Fibroblast of lung (primary cell): ENCODE data around the gene SMTN. TPM values are rescaled to one million over a fixed set of nuclear protein-coding genes. Genes with fewer than 3 reads are reported as not detected.

Experiments
- DNase-seq, 2 donors: peaks; one replicate each; pipeline versions ENCODE4 v3.0.0 to v3.0.0-alpha.2; 2010; ENCODE audit warnings: low read depth in 2 of 2
- H2AFZ ChIP-seq: 2 replicates; pipeline ENCODE4 v1.5.1; 2012; ENCODE audit warnings: low read length, control low read depth, inconsistent platforms
- H3K27ac ChIP-seq: 2 replicates; pipeline ENCODE4 v1.5.1; 2011; ENCODE audit warnings: low read length, control low read depth; ENCODE audit not compliant: insufficient read depth
- H3K27me3 ChIP-seq: 2 replicates; pipeline ENCODE4 v1.5.1; 2011; ENCODE audit warnings: mild to moderate bottlenecking, low read length; ENCODE audit not compliant: control insufficient read depth, insufficient read depth
- H3K36me3 ChIP-seq: 2 replicates; pipeline ENCODE4 v1.5.1; 2011; ENCODE audit warnings: low read length; ENCODE audit not compliant: control insufficient read depth, insufficient read depth
- H3K4me1 ChIP-seq: 2 replicates; pipeline ENCODE4 v1.5.1; 2011; ENCODE audit warnings: low read length; ENCODE audit not compliant: control insufficient read depth, insufficient read depth; ENCODE audit errors: extremely low read depth
- H3K4me2 ChIP-seq: 2 replicates; pipeline ENCODE4 v1.5.1; 2011; ENCODE audit warnings: low read length, control low read depth; ENCODE audit not compliant: insufficient read depth; ENCODE audit errors: extremely low read depth
- H3K4me3 ChIP-seq, 4 experiments: fragments of 200-600 bp in 1 of 4; sonication (generic) in 1 of 4; replicated peaks in 1 of 4; 2 replicates each; pipeline ENCODE4 v1.5.1; 2011 to 2016; ENCODE audit warnings: low read length in 4 of 4, low read depth in 3 of 4, mild to moderate bottlenecking in 3 of 4, control low read depth in 2 of 4, inconsistent platforms in 1 of 4, mixed read lengths in 1 of 4; ENCODE audit not compliant: insufficient read depth in 1 of 4; ENCODE audit errors: control extremely low read depth in 1 of 4
- H3K79me2 ChIP-seq: 2 replicates; pipeline ENCODE4 v1.5.1; 2012; ENCODE audit warnings: mild to moderate bottlenecking, low read length, inconsistent platforms; ENCODE audit not compliant: control insufficient read depth, insufficient read depth
- H3K9ac ChIP-seq: 2 replicates; pipeline ENCODE4 v1.5.1; 2011; ENCODE audit warnings: mild to moderate bottlenecking, low read length, control low read depth; ENCODE audit not compliant: insufficient read depth
- H3K9me3 ChIP-seq: 2 replicates; pipeline ENCODE4 v1.5.1; 2012; ENCODE audit warnings: low read depth, low read length; ENCODE audit not compliant: control insufficient read depth, insufficient read depth
- H4K20me1 ChIP-seq: 2 replicates; pipeline ENCODE4 v1.5.1; 2011; ENCODE audit warnings: low read length; ENCODE audit not compliant: control insufficient read depth, insufficient read depth; ENCODE audit errors: extremely low read depth
- EZH2 ChIP-seq: IDR thresholded peaks from 2 replicates; pipeline ENCODE4 v1.5.1; 2012; ENCODE audit warnings: low read length, control low read depth, mild to moderate bottlenecking; ENCODE audit errors: missing control alignments
- polyA plus RNA-seq, 2 donors: library from polyadenylated mRNA; depleted of rRNA in 1 of 2; stranded (reverse) in 1 of 2; unstranded in 1 of 2; fragments of >200 nt; gene quantifications; 2 replicates each; pipeline ENCODE4 v1.2.1, GENCODE V29; 2011 to 2012; ENCODE audit warnings: missing spikeins in 1 of 2
- total RNA-seq: library from RNA; depleted of rRNA; stranded (reverse); fragments of >200 nt; gene quantifications from 2 replicates; pipeline ENCODE4 v1.2.1, GENCODE V29; 2014
- TF ChIP-seq, protein P1 (sequence below), 2 donors: IDR thresholded peaks in 1 of 2; conservative IDR thresholded peaks in 1 of 2; 1 replicate in 1 of 2; 2 replicates in 1 of 2; pipeline ENCODE4 v1.5.1; 2011 to 2012; ENCODE audit warnings: low read length in 2 of 2, control low read depth in 1 of 2, inconsistent platforms in 1 of 2, low read depth in 1 of 2, mild to moderate bottlenecking in 1 of 2

SMTN gene
- total and polyA plus RNA-seq, 2 donors (not counting 1 experiment from before 2014, with no cell fraction given), result 43.7 to 95.1 TPM

- Histone ChIP-seq H3K27me3 (no peaks in the 10 kb centered on the region), H3K79me2 (no peaks in the 10 kb centered on the region), H3K36me3 (no peaks in the 10 kb centered on the region), H3K4me2 (no peak overlapping the region), H3K4me1 (peaks cover 7% of the 10 kb centered on the region), H3K4me3 (no peak overlapping the region), H2AFZ (no peak overlapping the region), H3K9ac (no peak overlapping the region), H4K20me1 (no peaks in the 10 kb centered on the region), H3K9me3 (no peaks in the 10 kb centered on the region), H3K27ac (no peak overlapping the region)
- no peak for DNase-seq
- no peak for TF ChIP-seq EZH2
Measured at GRCh38 chr22:31151872-31152271, 70.8 kb downstream of the SMTN start.

- no peaks in the 10 kb centered on the region for H3K9me3 ChIP-seq
- TF ChIP-seq, protein P1, sequence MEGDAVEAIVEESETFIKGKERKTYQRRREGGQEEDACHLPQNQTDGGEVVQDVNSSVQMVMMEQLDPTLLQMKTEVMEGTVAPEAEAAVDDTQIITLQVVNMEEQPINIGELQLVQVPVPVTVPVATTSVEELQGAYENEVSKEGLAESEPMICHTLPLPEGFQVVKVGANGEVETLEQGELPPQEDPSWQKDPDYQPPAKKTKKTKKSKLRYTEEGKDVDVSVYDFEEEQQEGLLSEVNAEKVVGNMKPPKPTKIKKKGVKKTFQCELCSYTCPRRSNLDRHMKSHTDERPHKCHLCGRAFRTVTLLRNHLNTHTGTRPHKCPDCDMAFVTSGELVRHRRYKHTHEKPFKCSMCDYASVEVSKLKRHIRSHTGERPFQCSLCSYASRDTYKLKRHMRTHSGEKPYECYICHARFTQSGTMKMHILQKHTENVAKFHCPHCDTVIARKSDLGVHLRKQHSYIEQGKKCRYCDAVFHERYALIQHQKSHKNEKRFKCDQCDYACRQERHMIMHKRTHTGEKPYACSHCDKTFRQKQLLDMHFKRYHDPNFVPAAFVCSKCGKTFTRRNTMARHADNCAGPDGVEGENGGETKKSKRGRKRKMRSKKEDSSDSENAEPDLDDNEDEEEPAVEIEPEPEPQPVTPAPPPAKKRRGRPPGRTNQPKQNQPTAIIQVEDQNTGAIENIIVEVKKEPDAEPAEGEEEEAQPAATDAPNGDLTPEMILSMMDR (conservative IDR thresholded peaks at IDR 0.05 in 1 of 2, IDR thresholded peaks at IDR 0.05 in 1 of 2; ENCODE audit: low read depth in 1 of 2, low read length in 2 of 2), result no peak
- no peak for TF ChIP-seq EZH2
- H3K79me2 ChIP-seq, result no peaks in the 10 kb centered on the region
- no peak overlapping the region for H3K9ac ChIP-seq
- H3K27ac ChIP-seq, result no peak overlapping the region
- no peaks in the 10 kb centered on the region for H3K27me3 ChIP-seq
- no peak overlapping the region for H3K4me2 ChIP-seq
- no peak overlapping the region for H3K4me3 ChIP-seq
- peaks cover 7% of the 10 kb centered on the region for H3K4me1 ChIP-seq
- no peaks in the 10 kb centered on the region for H4K20me1 ChIP-seq
- no peak for DNase-seq
- H2AFZ ChIP-seq, result no peak overlapping the region
- H3K36me3 ChIP-seq, result no peaks in the 10 kb centered on the region
Measured at GRCh38 chr22:31153357-31153756, 72.2 kb downstream of the SMTN start.

Other genes starting within 250 kb of the SMTN start
- gene MORC2, start 112.5 kb upstream of the SMTN start, total RNA-seq, result 16.7 and 23.1 TPM in 2 replicates
- gene MORC2, start 112.5 kb upstream of the SMTN start, polyA plus RNA-seq, result 10.1 and 11.4 TPM in 2 replicates
- 36.5 and 39.5 TPM in 2 replicates for gene TUG1, start 112.1 kb upstream of the SMTN start, total RNA-seq
- gene TUG1, start 112.1 kb upstream of the SMTN start, polyA plus RNA-seq, result 83.2 and 114 TPM in 2 replicates
- 127 and 132 TPM in 2 replicates for gene SELENOM, start 26.2 kb downstream of the SMTN start, total RNA-seq
- gene SELENOM, start 26.2 kb downstream of the SMTN start, polyA plus RNA-seq, result 93.5 and 130 TPM in 2 replicates
- 0.26 and 0.33 TPM in 2 replicates for gene INPP5J, start 41.6 kb downstream of the SMTN start, total RNA-seq
- 0.17 and 0.23 TPM in 2 replicates for gene INPP5J, start 41.6 kb downstream of the SMTN start, polyA plus RNA-seq
- 0.33 TPM in 1 of 2 replicates, not detected in the other for gene PLA2G3, start 59.2 kb downstream of the SMTN start, total RNA-seq
- 0.18 and 0.61 TPM in 2 replicates for gene PLA2G3, start 59.2 kb downstream of the SMTN start, polyA plus RNA-seq
- gene RNF185, start 78.9 kb downstream of the SMTN start, total RNA-seq, result 25.7 and 31.2 TPM in 2 replicates
- gene RNF185, start 78.9 kb downstream of the SMTN start, polyA plus RNA-seq, result 55.8 and 56.1 TPM in 2 replicates
- 13.9 and 20.0 TPM in 2 replicates for gene LIMK2, start 131.0 kb downstream of the SMTN start, total RNA-seq
- gene LIMK2, start 131.0 kb downstream of the SMTN start, polyA plus RNA-seq, result 3.4 and 4.0 TPM in 2 replicates
- gene PIK3IP1, start 211.2 kb downstream of the SMTN start, total RNA-seq, result 32.4 and 81.6 TPM in 2 replicates
- 18.1 and 32.1 TPM in 2 replicates for gene PIK3IP1, start 211.2 kb downstream of the SMTN start, polyA plus RNA-seq